NCI-H82 (cell line): ENCODE results near the gene MEIS1.
"Not testable (repeated sequence)": the region's sequence is repeated elsewhere in the genome, so short reads cannot be mapped to it uniquely, and the experiment has no call there.

Source experiments
- DNase-seq: peaks from one replicate; lab custom pipeline; 2025; lab: John Stamatoyannopoulos, UW

Gene MEIS1

GRCh38 chr2:66434679-66435548, at the start of gene MEIS1:
Gene MEIS1 (plus strand): TSS chr2:66435125. CDS start chr2:66435857, 732 bp downstream.
- peak; percentile 97 for DNase-seq

GRCh38 chr2:66387016-66387753, 47.7 kb upstream of the MEIS1 start:
- no peak for DNase-seq

- no peak for DNase-seq
Observed at GRCh38 chr2:66389651-66390131, 45.2 kb upstream of the MEIS1 start.

DNA sequence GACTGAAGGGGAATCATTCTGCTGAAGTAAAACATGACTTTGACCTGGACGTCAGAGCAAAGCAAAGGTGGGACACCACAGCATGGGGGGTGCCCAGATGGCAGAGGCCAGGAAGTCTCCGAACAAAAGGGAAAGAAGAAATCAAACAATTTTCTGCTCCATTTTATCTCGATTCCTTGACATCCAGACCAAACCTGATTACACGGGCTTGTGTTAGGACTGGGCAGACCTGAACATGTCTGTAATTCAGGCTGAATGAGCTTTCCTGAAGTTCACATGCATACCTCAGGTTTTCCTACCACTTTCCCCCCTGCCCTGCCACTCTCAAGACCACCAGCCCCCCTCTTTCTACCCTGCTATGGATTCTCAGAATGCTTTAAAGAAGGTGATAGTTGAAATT, 44.8 kb upstream of the MEIS1 start:
- DNase-seq, result no peak

GRCh38 chr2:66390811-66391210, 44.1 kb upstream of the MEIS1 start:
- DNase-seq, result no peak

DNA sequence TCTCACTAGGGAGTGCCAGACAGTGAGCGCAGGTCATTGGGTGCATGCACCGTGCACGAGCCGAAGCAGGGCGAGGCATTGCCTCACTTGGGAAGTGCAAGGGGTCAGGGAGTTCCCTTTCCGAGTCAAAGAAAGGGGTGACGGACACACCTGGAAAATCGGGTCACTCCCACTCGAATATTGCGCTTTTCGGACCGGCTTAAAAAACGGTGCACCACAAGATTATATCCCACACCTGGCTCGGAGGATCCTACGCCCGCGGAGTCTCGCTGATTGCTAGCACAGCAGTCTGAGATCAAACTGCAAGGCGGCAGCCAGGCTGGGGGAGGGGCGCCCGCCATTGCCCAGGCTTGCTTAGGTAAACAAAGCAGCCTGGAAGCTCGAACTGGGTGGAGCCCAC, 43.7 kb upstream of the MEIS1 start:
- DNase-seq, result not testable (repeated sequence)

DNA sequence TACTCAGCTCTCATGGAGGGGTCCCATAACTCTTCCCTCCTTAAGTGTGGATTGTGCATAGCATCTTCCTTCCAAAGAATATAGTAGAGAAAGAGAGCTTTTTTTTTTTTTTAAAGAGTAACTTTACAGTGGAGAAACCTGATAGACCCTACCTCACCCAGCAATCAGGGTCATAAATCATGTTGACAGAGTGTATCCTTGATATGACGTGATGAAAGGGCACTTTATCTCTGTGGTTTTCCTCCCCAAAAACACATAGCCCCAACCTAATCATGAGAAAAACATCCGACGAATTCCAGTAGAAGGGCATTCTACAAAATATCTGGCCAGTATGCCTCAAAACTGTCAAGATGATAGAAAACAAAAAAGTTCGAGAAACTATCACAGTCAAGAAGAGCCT, 29.5 kb upstream of the MEIS1 start:
- DNase-seq, result no peak

DNA sequence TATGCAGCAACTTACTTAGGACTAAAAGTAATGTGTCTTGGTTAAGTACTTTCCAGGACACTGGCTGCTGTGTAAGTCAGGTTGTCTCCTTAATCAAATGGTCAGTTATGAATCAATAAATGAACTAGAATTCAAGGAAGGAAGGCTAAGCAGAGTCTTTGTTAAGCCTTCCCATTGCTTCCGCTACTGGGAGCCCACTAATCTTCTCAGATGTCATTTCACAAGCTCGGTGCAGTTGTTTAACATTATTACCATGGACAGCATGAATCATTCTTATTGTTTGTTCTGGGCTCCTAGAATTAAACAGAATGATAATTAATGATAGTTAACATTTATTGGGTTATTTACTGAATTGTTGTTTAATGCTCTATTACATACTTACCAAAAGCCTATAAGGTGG, 26.0 kb upstream of the MEIS1 start:
- peak; percentile 42 for DNase-seq

DNA sequence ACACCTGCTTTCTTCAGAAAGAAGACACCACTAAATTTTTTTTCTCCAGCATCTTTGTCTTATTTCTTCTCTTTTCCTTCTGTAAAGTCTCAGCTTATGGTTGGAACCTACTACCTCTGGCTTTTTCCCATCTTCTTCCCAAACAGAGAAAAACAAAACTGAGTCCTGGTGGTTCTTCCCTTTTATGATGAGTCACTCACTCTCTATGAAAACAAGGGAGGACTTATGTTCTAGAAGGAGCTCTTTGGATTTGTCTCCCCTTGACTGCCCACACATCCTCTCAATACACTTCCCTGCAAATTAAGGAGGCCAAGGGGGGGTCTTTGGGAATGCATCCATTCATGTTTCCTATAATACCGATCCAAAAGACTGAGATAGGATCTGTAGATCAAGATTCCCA, 22.1 kb upstream of the MEIS1 start:
- DNase-seq, result no peak

GRCh38 chr2:66414896-66415295, 20.0 kb upstream of the MEIS1 start:
- DNase-seq, result no peak

DNA sequence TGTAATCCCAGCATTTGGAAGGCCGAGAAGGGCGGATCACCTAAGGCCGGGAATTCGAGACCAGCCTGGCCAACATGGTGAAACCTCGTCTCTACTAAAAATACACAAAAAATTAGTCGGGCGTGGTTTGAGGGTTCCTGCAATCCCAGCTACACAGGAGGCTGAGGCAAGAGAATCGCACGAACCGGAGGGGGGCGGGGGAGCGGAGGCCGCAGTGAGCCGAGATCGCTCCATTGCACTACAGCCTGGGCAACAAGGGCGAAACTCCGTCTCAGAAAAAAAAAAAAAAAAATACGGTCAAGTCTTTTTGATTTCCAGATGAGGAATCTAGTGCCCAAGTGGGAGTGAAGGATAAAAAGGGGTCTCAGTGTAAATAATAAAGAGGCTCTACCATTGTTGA, 16.5 kb upstream of the MEIS1 start:
- DNase-seq, result no peak

GRCh38 chr2:66421612-66422011, 13.3 kb upstream of the MEIS1 start:
- no peak for DNase-seq

DNA sequence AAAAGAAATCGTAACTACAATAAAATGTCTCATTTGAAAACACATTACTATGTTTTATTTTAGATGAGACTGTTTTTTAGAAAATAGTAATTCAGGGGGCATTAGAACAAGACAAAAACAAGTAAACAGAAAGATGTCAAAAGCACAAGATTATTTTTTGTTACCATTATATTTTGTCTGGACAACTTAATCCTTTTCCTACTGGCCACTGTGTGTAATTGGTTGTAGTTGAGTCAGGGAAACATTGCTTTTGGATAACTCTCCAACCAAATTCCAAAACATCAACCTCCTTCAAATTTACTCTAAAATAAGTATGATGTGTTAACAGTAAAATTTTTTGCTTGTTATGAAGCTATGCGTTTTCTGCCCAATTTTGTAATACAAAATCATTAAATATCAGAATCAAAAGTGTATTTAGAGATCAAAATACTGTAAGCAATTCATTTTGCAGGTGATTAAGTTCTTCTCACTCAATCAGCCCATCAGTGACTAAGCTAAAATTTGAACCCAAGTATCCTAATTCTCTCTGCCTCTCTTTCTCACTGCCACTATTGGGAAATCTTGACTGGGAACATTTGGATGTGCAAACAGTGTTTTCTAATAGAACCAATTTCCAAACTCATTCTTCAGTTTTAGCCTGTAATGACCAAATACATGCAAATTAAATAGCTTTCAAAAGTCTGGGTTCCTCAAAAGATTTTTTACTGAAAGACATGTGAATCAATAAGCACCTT, 11.4 kb upstream of the MEIS1 start:
- no peak for DNase-seq

- no peak for DNase-seq
Observed at GRCh38 chr2:66426244-66427111, 8.4 kb upstream of the MEIS1 start.

DNA sequence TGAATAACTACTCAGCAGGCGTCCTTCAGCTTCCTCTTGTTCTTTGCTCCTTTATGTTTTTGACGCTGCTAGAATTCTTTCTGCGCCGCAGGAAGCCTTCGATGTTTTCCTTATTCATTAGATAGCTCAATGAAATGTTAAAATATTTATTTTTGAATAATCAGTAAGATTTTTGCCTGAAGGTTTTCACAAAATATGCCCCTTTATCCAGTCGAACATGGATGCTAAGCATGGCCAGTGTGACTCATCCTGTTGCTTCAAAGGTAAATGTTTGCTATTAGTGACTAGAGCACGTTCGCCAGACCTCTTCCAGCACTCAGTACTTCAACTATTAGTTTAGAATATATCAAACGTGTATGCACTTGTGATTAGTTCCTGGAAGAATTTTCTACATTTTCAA, 7.6 kb upstream of the MEIS1 start:
- no peak for DNase-seq

GRCh38 chr2:66428986-66429612, 5.8 kb upstream of the MEIS1 start:
- DNase-seq, result peak; percentile 87

GRCh38 chr2:66429693-66430504, 5.0 kb upstream of the MEIS1 start:
- DNase-seq, result peak; percentile 26

DNA sequence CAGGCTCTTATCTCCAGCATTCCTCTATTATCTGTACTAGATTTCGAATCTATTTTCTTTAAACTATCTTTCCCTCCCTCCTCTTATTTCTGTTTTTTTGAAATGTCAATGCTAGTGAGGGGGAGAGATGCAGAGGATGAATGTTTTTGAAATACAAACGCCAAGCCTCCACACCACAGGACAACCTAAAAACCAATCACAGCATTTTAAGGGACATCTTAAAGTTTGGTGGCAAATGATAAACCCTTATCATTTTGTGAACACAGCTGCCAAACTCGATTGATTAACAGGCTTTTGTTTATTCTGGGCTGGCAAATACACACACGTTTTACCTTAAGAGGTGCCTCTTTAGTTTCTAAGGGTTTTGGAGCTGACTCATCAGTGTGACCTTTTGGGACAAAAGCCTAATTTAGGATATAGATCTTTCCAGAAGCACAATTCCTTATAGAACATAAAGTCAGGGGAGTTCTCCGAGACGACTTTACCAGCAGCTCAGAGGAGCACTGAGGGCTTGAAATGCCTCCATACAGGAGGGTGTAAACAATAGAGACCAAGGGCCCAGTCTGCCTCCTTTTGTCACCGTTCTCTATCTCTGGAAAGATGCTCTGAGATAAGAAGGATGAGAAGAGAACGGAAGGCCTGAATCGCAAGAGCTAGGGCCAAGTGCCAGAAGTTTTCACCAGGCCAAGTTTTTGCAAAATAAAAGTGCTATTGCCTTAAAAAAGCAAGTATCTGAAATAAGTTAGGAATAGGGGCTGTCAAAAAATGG, 4.2 kb upstream of the MEIS1 start:
- DNase-seq, result no peak

DNA sequence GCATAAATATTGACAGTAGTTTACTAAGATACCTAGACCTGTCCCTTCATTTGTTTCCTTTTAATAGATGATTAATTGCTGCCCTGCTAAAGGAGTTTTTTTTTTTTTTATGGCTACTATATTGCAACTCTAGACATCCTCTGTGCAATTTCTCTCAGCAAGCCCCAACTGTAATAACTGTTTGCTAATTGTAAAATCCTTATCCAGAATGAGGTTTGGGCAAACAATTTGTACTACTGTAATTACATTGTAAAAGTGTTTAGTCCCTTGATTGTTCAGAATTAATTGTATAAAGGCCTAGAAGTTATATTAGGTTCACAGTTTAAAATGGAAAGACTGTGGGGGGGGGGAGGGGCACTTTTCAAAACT, 3.7 kb upstream of the MEIS1 start:
- no peak for DNase-seq
